HCT116 (cell line): ENCODE data around the gene RUFY1.
"Not testable (repeated sequence)": the region's sequence is repeated elsewhere in the genome, so short reads cannot be mapped to it uniquely, and the experiment has no call there.

Source experiments
- CTCF ChIP-seq, 3 experiments: fragments of 200-600 bp in 1 of 3; sonication (generic) in 1 of 3; IDR thresholded peaks in 2 of 3; conservative IDR thresholded peaks in 1 of 3; 2 replicates each; pipeline ENCODE4 v1.5.1; 2012 to 2017; ENCODE audit warnings: low read depth in 2 of 3, low read length in 2 of 3, antibody characterized with exemption in 1 of 3, borderline replicate concordance in 1 of 3, control low read depth in 1 of 3, mild to moderate bottlenecking in 1 of 3, mixed read lengths in 1 of 3, mixed run types in 1 of 3, moderate library complexity in 1 of 3; ENCODE audit not compliant: insufficient read depth in 1 of 3
- EZH2 ChIP-seq: fragments of 200-600 bp; sonication (generic); IDR thresholded peaks from 2 replicates; pipeline ENCODE4 v1.6.1; 2017; ENCODE audit warnings: antibody characterized with exemption, mixed run types
- POLR2A ChIP-seq: IDR thresholded peaks from 2 replicates; pipeline ENCODE4 v1.7.0; 2011; ENCODE audit warnings: borderline replicate concordance; ENCODE audit not compliant: insufficient read depth, insufficient read length; ENCODE audit errors: extremely low read depth

DNA sequence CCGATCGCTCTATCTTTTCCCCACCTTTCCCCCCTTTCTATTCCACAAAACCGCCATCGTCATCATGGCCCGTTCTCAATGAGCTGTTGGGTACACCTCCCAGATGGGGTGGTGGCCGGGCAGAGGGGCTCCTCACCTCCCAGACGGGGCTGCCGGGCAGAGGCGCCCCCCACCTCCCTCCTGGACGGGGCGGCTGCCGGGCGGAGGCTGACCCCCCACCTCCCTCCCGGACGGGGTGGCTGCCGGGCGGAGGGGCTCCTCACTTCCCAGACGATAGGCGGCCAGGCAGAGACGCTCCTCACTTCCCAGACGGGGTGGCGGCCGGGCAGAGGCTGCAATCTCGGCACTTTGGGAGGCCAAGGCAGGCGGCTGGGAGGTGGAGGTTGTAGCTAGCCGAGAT, 99.9 kb downstream of the RUFY1 start:
- TF ChIP-seq POLR2A; EZH2; CTCF (IDR thresholded peaks at IDR 0.05 in 2 of 3, conservative IDR thresholded peaks at IDR 0.05 in 1 of 3; ENCODE audit: borderline replicate concordance in 1 of 3, insufficient read depth in 1 of 3, low read depth in 2 of 3, low read length in 2 of 3): not testable (repeated sequence)
